Tibial nerve (tissue), 4 donors: ENCODE measurements around the gene NPIPB2. TPM values are rescaled to one million over a fixed set of nuclear protein-coding genes. Genes with fewer than 3 reads are reported as not detected.
A peak's percentile ranks its signal among the peaks of the same experiment; 100 is the strongest.
"Not testable (repeated sequence)": the region's sequence is repeated elsewhere in the genome, so short reads cannot be mapped to it uniquely, and the experiment has no call there.

Source experiments
- DNase-seq, 2 donors: peaks; one replicate each; pipeline ENCODE4 v3.0.0-alpha.2; 2019; ENCODE audit warnings: low spot score in 2 of 2
- H3K27ac ChIP-seq, 4 donors: fragments of 200-600 bp; sonication (generic) in 3 of 4; one replicate each; pipeline ENCODE4 v1.5.1; 2017 to 2019; ENCODE audit warnings: mild to moderate bottlenecking in 1 of 4
- H3K27me3 ChIP-seq, 2 donors: fragments of 200-600 bp; sonication (generic) in 1 of 2; one replicate each; pipeline versions ENCODE4 v1.5.1 to v1.6.0; 2017 to 2019
- H3K36me3 ChIP-seq, 3 donors: fragments of 200-600 bp; sonication (generic); one replicate each; pipeline ENCODE4 v1.5.1; 2018 to 2019
- H3K4me1 ChIP-seq, 4 donors: fragments of 200-600 bp; sonication (generic) in 3 of 4; one replicate each; pipeline ENCODE4 v1.5.1; 2017 to 2019
- H3K4me3 ChIP-seq, 4 donors: fragments of 200-600 bp; sonication (generic) in 3 of 4; one replicate each; pipeline ENCODE4 v1.5.1; 2017 to 2019; ENCODE audit warnings: mild to moderate bottlenecking in 1 of 4, moderate library complexity in 1 of 4
- H3K9me3 ChIP-seq, 4 donors: fragments of 200-600 bp; sonication (generic) in 3 of 4; one replicate each; pipeline ENCODE4 v1.5.1; 2017 to 2019
- CTCF ChIP-seq, 5 experiments: fragments of 200-600 bp in 3 of 5; fragments of 450-650 bp in 2 of 5; sonication (generic) in 3 of 5; IDR thresholded peaks; one replicate each; pipeline ENCODE4 v1.5.1; 2016 to 2019; ENCODE audit warnings: antibody characterized with exemption in 5 of 5, mild to moderate bottlenecking in 3 of 5, moderate library complexity in 2 of 5
- EP300 ChIP-seq, 2 donors: sonication (generic); formaldehyde crosslinking; IDR thresholded peaks; one replicate each; pipeline ENCODE4 v1.6.1; 2017; ENCODE audit warnings: antibody characterized with exemption in 2 of 2, mild to moderate bottlenecking in 1 of 2
- POLR2A ChIP-seq, 2 donors: fragments of 450-650 bp; IDR thresholded peaks; one replicate each; pipeline ENCODE4 v1.6.1; 2017; ENCODE audit warnings: antibody characterized with exemption in 2 of 2, mild to moderate bottlenecking in 2 of 2, moderate library complexity in 2 of 2
- WGBS, 2 donors: methylation state at CpG; one replicate each; pipeline ENCODE4 v1.1.5; 2018; 5-methylcytosine and 5-hydroxymethylcytosine counted together
- total RNA-seq, 4 donors: library from RNA; depleted of rRNA; stranded (reverse); fragments of >200 nt; gene quantifications; one replicate each; pipeline ENCODE4 v1.1.0, GENCODE V29; 2016

Gene NPIPB2
- total RNA-seq, 4 donors from 2014 or later = 6.8 to 12.6 (median 8.3) TPM

GRCh38 chr16:11949527-11949926, 7.7 kb upstream of the NPIPB2 start:
- no peaks in the 10 kb centered on the region for H3K9me3 ChIP-seq
- DNase-seq = peak in 1 of 2 donors; percentile 11
- no peaks in the 10 kb centered on the region for H3K4me1 ChIP-seq
- TF ChIP-seq CTCF (IDR thresholded peaks at IDR 0.05) = peak in 3 of 5 experiments; percentile 22 to 44 (median 25)
- TF ChIP-seq POLR2A (IDR thresholded peaks at IDR 0.05) = no peak
- no peak overlapping the region for H3K4me3 ChIP-seq
- H3K27me3 ChIP-seq = no peaks in the 10 kb centered on the region
- H3K36me3 ChIP-seq = no peaks in the 10 kb centered on the region
- H3K27ac ChIP-seq = no peak overlapping the region
- 17 to 19% methylated on average over 4 of the region's 4 CpGs for WGBS, 2 donors

GRCh38 chr16:11948819-11949218, 7.0 kb upstream of the NPIPB2 start:
- no peaks in the 10 kb centered on the region for H3K9me3 ChIP-seq
- H3K36me3 ChIP-seq = no peaks in the 10 kb centered on the region
- H3K27ac ChIP-seq = no peak overlapping the region
- TF ChIP-seq EP300 (IDR thresholded peaks at IDR 0.05) = no peak
- no peaks in the 10 kb centered on the region for H3K4me1 ChIP-seq
- no peak overlapping the region for H3K4me3 ChIP-seq
- H3K27me3 ChIP-seq = no peaks in the 10 kb centered on the region
- 84 to 90% methylated on average over 5 of the region's 5 CpGs for WGBS, 2 donors
- DNase-seq = no peak

DNA sequence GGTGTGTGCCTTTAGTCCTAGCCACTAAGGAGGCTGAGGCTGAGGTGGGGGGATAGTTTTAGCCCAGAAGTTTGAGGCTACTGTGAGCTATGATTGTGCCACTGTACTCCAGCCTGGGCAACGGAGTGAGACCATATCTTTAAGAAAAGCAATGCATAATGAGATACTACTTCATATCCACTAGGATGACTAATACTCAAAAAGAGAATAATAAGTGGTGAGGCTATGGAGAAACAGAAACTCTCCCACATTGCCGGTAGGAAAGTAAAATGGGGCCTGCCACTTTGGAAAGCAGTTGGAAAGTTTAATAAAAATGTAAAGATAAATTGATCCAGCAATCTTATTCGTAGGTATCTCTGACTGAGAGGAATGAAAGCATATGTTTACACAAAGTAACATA, 4.6 kb upstream of the NPIPB2 start:
- Histone ChIP-seq H3K27me3 (no peaks in the 10 kb centered on the region), H3K27ac (no peak overlapping the region), H3K4me1 (no peaks in the 10 kb centered on the region), H3K9me3 (no peaks in the 10 kb centered on the region), H3K4me3 (no peak overlapping the region), H3K36me3 (no peaks in the 10 kb centered on the region)
- TF ChIP-seq POLR2A (IDR thresholded peaks at IDR 0.05) (no peak), CTCF (IDR thresholded peaks at IDR 0.05) (no peak), EP300 (IDR thresholded peaks at IDR 0.05) (no peak)
- no peak for DNase-seq
- whole genome bisulfite sequencing, 2 donors = 74 to 80% methylated on average over 3 of the region's 3 CpGs

GRCh38 chr16:11927350-11927749, 14.5 kb downstream of the NPIPB2 start:
- 79 to 85% methylated on average over 13 of the region's 13 CpGs for WGBS, 2 donors
- not testable (repeated sequence) for H3K36me3 ChIP-seq, H3K27ac ChIP-seq, H3K4me3 ChIP-seq, DNase-seq, H3K9me3 ChIP-seq, H3K27me3 ChIP-seq, H3K4me1 ChIP-seq

DNA sequence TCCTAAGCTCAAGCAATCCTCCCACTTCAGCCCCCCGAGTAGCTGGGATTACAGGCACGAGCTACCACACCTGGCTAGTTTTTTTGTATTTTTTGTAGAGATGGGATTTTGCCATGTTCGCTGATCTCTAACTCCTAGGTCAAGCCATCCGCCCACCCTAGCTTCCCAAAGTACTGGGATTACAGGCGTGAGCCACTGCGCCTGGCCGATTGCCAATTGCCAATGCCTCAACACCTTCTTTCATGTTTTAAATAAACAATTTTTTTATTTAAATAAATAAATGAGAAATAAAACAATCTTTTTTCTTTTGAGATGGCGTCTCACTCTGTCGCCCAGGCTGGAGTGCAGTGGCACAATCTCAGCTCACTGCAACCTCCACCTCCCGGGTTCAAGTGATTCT, 17.8 kb downstream of the NPIPB2 start:
- not testable (repeated sequence) for H3K9me3 ChIP-seq, H3K36me3 ChIP-seq, DNase-seq, H3K4me3 ChIP-seq, H3K27me3 ChIP-seq, H3K27ac ChIP-seq, H3K4me1 ChIP-seq
- WGBS, 2 donors = 75 to 81% methylated on average over 10 of the region's 10 CpGs

DNA sequence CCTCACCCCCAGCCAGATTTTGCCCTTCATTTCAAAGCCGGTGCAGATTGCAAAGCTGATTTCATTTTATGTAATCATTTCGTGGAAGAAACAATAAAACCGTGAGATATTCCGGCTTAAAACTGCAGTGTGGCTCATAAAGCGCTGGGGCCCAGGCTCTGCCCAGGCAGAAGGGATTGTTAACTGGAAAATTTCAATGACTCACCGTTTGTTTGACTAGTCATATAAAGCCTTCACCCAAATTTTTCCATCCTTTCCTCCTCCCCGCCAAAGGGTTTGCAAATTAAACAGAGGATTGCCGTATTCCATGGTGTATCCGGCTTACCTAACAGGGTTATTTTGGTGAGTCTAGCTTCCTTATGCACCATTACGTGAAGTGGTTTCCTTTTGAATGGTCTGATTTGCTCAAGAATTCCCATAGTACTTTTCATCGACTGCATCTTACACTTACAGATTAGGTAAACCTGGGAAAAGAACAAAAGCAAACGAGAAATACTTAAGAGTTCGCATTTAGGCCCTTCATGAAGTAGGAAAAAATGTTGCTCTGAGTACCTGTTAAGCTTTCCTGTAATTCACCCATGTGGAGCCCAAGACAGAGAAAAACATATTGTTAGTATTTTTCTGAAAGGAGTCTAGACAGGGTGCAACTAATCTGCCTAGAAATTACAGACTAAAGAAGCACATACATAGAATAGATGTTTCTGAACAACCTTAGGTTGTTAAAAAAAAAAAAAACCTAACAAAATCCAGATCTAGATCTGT, 25.1 kb downstream of the NPIPB2 start:
- no peak for DNase-seq

More for the DNA sequence above, 25.1 kb downstream of the NPIPB2 start:
- WGBS, 2 donors = 59 to 64% methylated on average over 13 of the region's 13 CpGs
- Histone ChIP-seq H3K27ac (peak overlapping the region; percentile 42 to 95 (median 80)), H3K4me1 (peaks cover 0 to 34% (median 14%) of the 10 kb centered on the region in 4 donors), H3K4me3 (peak overlapping the region; percentile 39 to 87 (median 84)), H3K9me3 (no peaks in the 10 kb centered on the region), H3K36me3 (no peaks in the 10 kb centered on the region), H3K27me3 (no peaks in the 10 kb centered on the region)
- TF ChIP-seq POLR2A (IDR thresholded peaks at IDR 0.05) (no peak), EP300 (IDR thresholded peaks at IDR 0.05) (no peak), CTCF (IDR thresholded peaks at IDR 0.05) (no peak)
